ENCODE results near the gene F3.

DNA sequence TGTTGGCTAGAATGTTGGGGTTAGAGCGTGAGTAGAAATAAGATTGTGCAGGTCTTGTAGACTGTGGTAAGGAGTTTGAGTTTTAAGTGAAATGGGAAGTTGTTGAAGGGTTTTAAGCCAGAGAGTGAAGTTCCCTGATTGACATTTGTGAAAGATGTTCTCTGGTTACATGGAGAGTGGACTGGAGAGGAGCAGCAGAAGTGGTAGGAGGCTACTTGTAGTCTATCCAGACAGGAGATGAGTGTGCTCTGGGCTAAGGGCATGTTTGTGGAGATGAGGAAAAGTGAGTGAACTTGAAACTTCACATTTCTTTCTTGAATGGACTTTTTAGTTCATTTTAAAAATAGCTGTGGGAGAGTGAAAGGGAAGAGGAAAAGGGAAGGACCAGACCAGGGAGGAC lies 37.0 kb downstream of the F3 start:
- TF ChIP-seq, protein P1, sequence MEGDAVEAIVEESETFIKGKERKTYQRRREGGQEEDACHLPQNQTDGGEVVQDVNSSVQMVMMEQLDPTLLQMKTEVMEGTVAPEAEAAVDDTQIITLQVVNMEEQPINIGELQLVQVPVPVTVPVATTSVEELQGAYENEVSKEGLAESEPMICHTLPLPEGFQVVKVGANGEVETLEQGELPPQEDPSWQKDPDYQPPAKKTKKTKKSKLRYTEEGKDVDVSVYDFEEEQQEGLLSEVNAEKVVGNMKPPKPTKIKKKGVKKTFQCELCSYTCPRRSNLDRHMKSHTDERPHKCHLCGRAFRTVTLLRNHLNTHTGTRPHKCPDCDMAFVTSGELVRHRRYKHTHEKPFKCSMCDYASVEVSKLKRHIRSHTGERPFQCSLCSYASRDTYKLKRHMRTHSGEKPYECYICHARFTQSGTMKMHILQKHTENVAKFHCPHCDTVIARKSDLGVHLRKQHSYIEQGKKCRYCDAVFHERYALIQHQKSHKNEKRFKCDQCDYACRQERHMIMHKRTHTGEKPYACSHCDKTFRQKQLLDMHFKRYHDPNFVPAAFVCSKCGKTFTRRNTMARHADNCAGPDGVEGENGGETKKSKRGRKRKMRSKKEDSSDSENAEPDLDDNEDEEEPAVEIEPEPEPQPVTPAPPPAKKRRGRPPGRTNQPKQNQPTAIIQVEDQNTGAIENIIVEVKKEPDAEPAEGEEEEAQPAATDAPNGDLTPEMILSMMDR (IDR thresholded peaks at IDR 0.05; ENCODE audit: poor library complexity), result no peak
- no peak for TF ChIP-seq EZH2 (IDR thresholded peaks at IDR 0.05; ENCODE audit: borderline replicate concordance)
